Left lung (tissue), 10 donors: ENCODE data around the gene HAUS7. TPM values are rescaled to one million over a fixed set of nuclear protein-coding genes. Genes with fewer than 3 reads are reported as not detected.

Experiments
- ATAC-seq: fragments of 200-7000 bp; cut with Tn5 transposase; one replicate; pipeline ENCODE4 v1.9.1; 2020; ENCODE audit warnings: moderate library complexity
- DNase-seq, 4 donors: peaks; one replicate each; pipeline ENCODE4 v3.0.0-alpha.2; 2013 to 2020
- H3K27ac ChIP-seq, 2 donors: fragments of 200-600 bp; sonication (generic) in 1 of 2; one replicate each; pipeline versions ENCODE4 v1.5.0 to v1.8.0; 2020 to 2021
- H3K27me3 ChIP-seq, 2 donors: fragments of 200-600 bp; sonication (generic) in 1 of 2; one replicate each; pipeline versions ENCODE4 v1.5.0 to v1.8.0; 2020 to 2021
- H3K36me3 ChIP-seq, 2 donors: fragments of 200-600 bp; sonication (generic) in 1 of 2; one replicate each; pipeline versions ENCODE4 v1.5.0 to v1.8.0; 2020 to 2021
- H3K4me1 ChIP-seq, 2 donors: fragments of 200-600 bp; one replicate each; pipeline ENCODE4 v1.8.0; 2021
- H3K4me3 ChIP-seq, 2 donors: fragments of 200-600 bp; sonication (generic) in 1 of 2; one replicate each; pipeline versions ENCODE4 v1.5.0 to v1.8.0; 2020 to 2021; ENCODE audit warnings: mild to moderate bottlenecking in 1 of 2
- H3K9me3 ChIP-seq, 2 donors: fragments of 200-600 bp; sonication (generic) in 1 of 2; one replicate each; pipeline versions ENCODE4 v1.5.0 to v1.8.0; 2020 to 2021
- CTCF ChIP-seq, 2 donors: fragments of 200-600 bp; sonication (generic) in 1 of 2; IDR thresholded peaks; one replicate each; pipeline versions ENCODE4 v1.5.0 to v1.8.0; 2021; ENCODE audit warnings: antibody characterized with exemption in 2 of 2
- intact Hi-C, 2 donors: fragments of 100-400 bp; cut with DNase I; formaldehyde crosslinking; loops; one replicate each; pipeline versions ENCODE4 v1.11.2 to v1.14.2; 2022
- polyA plus RNA-seq, 6 donors: library from polyadenylated mRNA; unstranded; fragments of 120-200 nt; gene quantifications; one replicate each; pipeline ENCODE4 v1.2.1, GENCODE V29; 2013; ENCODE audit not compliant: insufficient read length in 6 of 6
- total RNA-seq, 2 donors: library from RNA; stranded (reverse); fragmentation: NEBNext Ultra II Directional; extraction: Animal tissue kit (Norgen Biotek cat#: 25700); gene quantifications; one replicate each; pipeline ENCODE4 v1.2.1, GENCODE V29; 2021
- donor health status: DM: no; HTN: yes; CAD: no.
- donor health status: DM: no; HTN: no; CAD: no.

The HAUS7 gene
- total and polyA plus RNA-seq, 8 donors, result 20.1 to 42.4 (median 33.7) TPM

DNA sequence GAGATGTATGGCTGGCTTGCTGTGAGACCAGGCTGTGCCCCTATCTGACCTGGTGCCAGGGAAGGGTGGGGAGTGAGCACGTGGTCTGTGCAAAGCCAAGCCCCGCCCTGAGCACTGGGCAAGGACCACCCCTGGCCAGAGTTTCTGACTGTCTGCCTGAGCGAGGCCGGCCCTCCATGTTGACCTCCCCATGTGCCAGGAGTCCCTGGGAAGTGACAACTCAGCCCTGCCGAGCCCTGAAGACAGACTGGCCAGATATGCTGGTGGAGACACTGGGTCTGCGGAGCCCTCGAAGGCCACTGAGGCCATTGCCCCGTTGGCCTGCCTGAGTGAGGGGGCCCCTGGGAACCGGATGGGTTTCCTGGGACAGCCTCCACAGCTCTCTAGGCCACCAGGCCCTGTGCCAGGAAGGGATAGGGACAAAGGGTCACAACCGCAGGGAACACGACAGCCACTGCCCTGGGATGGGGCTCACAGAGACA, 17.3 kb upstream of the HAUS7 start:
- Histone ChIP-seq H3K27ac (no peak overlapping the region), H3K4me1 (peaks cover 4 to 7% of the 10 kb centered on the region in 2 donors), H3K36me3 (no peaks in the 10 kb centered on the region), H3K9me3 (no peaks in the 10 kb centered on the region), H3K27me3 (no peaks in the 10 kb centered on the region), H3K4me3 (no peak overlapping the region)
- ATAC-seq, result no peak
- no peak for TF ChIP-seq CTCF (IDR thresholded peaks at IDR 0.05)
- DNase-seq, result no peak
- intact Hi-C loops, result no loop called here

DNA sequence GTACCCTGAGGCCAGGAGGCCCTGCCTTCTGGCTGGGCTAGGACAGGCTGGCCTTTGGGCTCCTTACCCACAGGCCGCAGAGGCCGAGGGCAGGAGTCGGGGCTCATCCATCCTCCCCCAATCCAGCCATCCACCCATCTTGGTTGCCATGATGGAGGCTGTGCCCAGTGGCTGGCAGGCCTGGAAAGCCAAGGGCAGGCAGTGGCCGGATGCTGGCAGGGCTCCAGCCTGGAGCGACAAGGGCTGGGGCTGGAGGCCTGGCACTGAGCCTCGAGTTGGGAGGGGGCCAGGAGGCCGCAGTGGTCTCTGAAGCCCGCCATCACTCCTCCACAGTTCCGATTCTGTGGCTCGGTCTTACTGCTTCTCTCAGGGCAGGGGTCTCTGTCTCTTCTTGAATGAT, 15.8 kb upstream of the HAUS7 start:
- Histone ChIP-seq H3K27ac (no peak overlapping the region), H3K9me3 (no peaks in the 10 kb centered on the region), H3K4me3 (no peak overlapping the region), H3K36me3 (no peaks in the 10 kb centered on the region), H3K4me1 (peaks cover 0 to 7% of the 10 kb centered on the region in 2 donors), H3K27me3 (no peaks in the 10 kb centered on the region)
- intact Hi-C loops, result no loop called here
- no peak for TF ChIP-seq CTCF (IDR thresholded peaks at IDR 0.05)
- DNase-seq (no peak), ATAC-seq (no peak)

GRCh38 chrX:153485396-153486080, 15.2 kb upstream of the HAUS7 start:
- H3K9me3 ChIP-seq, result no peaks in the 10 kb centered on the region
- H3K27me3 ChIP-seq, result no peaks in the 10 kb centered on the region
- ATAC-seq (no peak), DNase-seq (no peak)
- TF ChIP-seq CTCF (IDR thresholded peaks at IDR 0.05), result no peak
- no peak overlapping the region for H3K27ac ChIP-seq
- intact Hi-C loops, result no loop called here
- H3K36me3 ChIP-seq, result no peaks in the 10 kb centered on the region
- H3K4me3 ChIP-seq, result no peak overlapping the region
- peaks cover 0 to 7% of the 10 kb centered on the region in 2 donors for H3K4me1 ChIP-seq

- Histone ChIP-seq H3K36me3 (no peaks in the 10 kb centered on the region), H3K9me3 (no peaks in the 10 kb centered on the region), H3K27ac (no peak overlapping the region), H3K27me3 (no peaks in the 10 kb centered on the region), H3K4me1 (no peaks in the 10 kb centered on the region), H3K4me3 (no peak overlapping the region)
- ATAC-seq (no peak), DNase-seq (no peak)
- TF ChIP-seq CTCF (IDR thresholded peaks at IDR 0.05), result no peak
- intact Hi-C loops, result no loop called here
These were observed 12.1 kb upstream of the HAUS7 start for GRCh38 chrX:153482376-153483015.

- H3K9me3 ChIP-seq, result no peaks in the 10 kb centered on the region
- no peaks in the 10 kb centered on the region for H3K27me3 ChIP-seq
- ATAC-seq, result no peak
- no peak for TF ChIP-seq CTCF (IDR thresholded peaks at IDR 0.05)
- no peak for DNase-seq
- intact Hi-C loops, result no loop called here
- no peaks in the 10 kb centered on the region for H3K4me1 ChIP-seq
- H3K27ac ChIP-seq, result no peak overlapping the region
- no peak overlapping the region for H3K4me3 ChIP-seq
- H3K36me3 ChIP-seq, result no peaks in the 10 kb centered on the region
These were observed 10.7 kb upstream of the HAUS7 start for GRCh38 chrX:153481043-153481442.
